ENCODE measurements around the gene TYW1B.
"Not testable (repeated sequence)": the region's sequence is repeated elsewhere in the genome, so short reads cannot be mapped to it uniquely, and the experiment has no call there.

Gene TYW1B

GRCh38 chr7:72827839-72828591 is at the start of gene TYW1B:
Gene TYW1B (minus strand): TSS chr7:72828200. CDS start chr7:72828075, 125 bp downstream.
- DNase-seq (ENCODE audit: low spot score): peak; percentile 86

- not testable (repeated sequence) for DNase-seq (ENCODE audit: low spot score)
Observed at GRCh38 chr7:72867591-72867990, 39.6 kb upstream of the TYW1B start.

- not testable (repeated sequence) for DNase-seq (ENCODE audit: low spot score)
Observed at GRCh38 chr7:72858846-72859400, 30.9 kb upstream of the TYW1B start.

DNA sequence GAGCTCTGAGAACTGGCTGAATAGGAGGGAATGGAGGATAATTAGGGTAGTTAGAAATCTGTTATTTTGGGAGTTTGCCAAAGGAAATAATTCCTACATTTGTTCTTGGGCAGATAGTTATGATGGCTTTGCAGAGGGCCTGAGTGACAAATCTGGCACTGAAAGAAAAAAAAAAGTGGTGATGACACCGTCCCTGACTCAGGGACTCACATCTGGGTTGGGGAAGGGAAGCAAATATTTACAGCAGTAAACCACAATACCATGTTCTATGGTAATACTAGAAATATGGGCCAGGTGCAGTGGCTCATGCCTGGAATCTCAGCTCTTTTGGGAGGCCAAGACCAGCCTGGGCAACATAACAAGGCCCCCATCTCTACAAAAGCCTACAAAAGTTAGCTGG is 29.9 kb upstream of the TYW1B start:
- DNase-seq (ENCODE audit: low spot score): not testable (repeated sequence)

GRCh38 chr7:72855261-72855660 is 27.3 kb upstream of the TYW1B start:
- DNase-seq (ENCODE audit: low spot score): not testable (repeated sequence)

- DNase-seq (ENCODE audit: low spot score): not testable (repeated sequence)
Observed at GRCh38 chr7:72852937-72853336, 24.9 kb upstream of the TYW1B start.

DNA sequence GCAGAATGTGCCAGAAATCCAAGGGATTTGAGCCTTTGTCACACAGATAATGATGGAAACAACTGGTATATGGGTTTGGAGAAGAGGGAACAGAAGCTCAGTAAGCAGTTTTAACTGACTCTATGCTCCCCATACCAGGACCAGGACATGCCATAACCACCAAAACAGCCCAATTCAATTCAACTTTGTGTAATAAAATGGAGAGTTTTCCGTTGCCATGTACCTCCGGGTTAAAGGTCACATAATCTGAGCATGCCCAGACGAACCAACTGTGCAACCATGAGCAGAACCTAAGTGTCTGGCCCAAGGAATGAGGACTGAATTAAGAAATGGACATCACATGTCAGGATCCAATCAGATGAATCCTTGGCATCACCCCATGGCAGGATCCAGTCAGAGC is 22.7 kb upstream of the TYW1B start:
- not testable (repeated sequence) for DNase-seq (ENCODE audit: low spot score)

DNA sequence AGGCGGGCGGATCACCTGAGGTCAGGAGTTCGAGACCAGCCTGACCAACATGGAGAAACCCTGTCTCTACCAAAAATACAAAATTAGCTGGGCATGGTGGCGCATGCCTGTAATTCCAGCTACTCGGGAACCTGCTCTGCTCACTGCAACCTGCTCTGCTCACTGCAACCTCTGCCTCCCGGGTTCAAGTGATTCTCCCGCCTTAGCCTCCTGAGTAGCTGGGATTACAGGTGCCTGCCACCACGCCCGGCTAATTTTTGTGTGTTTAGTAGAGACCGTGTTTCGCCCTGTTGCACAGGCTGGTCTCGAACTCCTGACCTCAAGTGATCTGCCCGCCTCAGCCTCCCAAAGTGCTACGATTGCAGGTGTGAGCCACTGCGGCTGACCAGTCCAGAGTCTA is 16.1 kb upstream of the TYW1B start:
- not testable (repeated sequence) for DNase-seq (ENCODE audit: low spot score)

DNA sequence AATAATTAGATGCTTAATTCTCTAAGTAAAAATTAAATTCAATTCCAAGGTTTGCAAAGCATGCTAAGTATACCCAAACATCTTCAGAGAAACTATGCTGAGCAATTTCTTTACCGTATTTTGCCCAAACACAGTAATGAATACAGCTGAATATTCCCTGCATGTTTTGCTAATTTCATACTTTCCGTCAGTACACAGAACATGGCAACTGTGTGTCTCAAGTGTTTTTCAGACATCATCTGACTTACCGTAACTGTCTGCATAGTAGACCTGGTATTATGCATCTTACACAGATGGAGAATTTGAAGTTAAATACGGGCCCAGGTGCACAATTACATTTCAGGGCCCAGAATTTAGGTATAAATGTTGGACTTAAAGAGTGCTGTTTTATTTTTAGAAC is 15.2 kb upstream of the TYW1B start:
- DNase-seq (ENCODE audit: low spot score): not testable (repeated sequence)

GRCh38 chr7:72840966-72841511 is 13.0 kb upstream of the TYW1B start:
- not testable (repeated sequence) for DNase-seq (ENCODE audit: low spot score)

DNA sequence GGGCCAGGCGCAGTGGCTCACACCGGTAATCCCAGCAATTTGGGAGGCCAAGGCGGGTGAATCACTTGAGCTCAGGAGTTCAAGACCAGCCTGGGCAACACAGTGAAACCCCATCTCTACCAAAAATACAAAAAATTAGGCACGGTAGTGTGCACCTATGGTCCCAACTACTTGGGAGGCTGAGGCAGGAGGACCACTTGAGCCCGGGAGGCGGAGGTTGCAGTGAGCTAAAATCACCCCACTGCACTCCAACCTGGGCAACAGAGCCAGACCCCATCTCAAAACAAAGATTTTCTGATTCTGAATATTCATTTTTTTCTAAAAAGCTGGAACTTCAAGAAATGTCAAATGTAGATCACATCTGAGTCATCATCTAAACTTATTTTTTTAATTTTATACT is 10.3 kb upstream of the TYW1B start:
- not testable (repeated sequence) for DNase-seq (ENCODE audit: low spot score)

GRCh38 chr7:72837291-72837690 is 9.3 kb upstream of the TYW1B start:
- not testable (repeated sequence) for DNase-seq (ENCODE audit: low spot score)

DNA sequence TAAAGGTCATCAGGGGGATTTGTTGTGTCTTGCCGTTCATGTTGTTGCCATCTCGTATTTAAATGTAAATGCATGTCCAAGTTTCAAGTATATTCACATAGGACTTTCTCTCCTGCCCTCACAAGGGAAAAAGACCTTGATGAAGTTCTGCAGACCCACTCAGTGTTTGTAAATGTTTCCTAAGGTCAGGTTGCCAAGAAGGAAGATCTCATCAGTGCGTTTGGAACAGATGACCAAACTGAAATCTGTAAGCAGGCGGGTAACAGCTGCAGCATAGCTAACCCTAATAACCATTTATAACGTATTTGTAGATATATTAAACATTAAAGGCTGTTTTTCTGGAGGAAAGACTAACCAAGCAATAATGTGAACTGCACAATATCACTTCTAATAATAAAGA is 2.6 kb upstream of the TYW1B start:
- not testable (repeated sequence) for DNase-seq (ENCODE audit: low spot score)

GRCh38 chr7:72829687-72830354 is 1.8 kb upstream of the TYW1B start:
- DNase-seq (ENCODE audit: low spot score): peak; percentile 5

- peak; percentile 80 for DNase-seq (ENCODE audit: low spot score)
Observed at GRCh38 chr7:72829291-72829686, 1.3 kb upstream of the TYW1B start.

DNA sequence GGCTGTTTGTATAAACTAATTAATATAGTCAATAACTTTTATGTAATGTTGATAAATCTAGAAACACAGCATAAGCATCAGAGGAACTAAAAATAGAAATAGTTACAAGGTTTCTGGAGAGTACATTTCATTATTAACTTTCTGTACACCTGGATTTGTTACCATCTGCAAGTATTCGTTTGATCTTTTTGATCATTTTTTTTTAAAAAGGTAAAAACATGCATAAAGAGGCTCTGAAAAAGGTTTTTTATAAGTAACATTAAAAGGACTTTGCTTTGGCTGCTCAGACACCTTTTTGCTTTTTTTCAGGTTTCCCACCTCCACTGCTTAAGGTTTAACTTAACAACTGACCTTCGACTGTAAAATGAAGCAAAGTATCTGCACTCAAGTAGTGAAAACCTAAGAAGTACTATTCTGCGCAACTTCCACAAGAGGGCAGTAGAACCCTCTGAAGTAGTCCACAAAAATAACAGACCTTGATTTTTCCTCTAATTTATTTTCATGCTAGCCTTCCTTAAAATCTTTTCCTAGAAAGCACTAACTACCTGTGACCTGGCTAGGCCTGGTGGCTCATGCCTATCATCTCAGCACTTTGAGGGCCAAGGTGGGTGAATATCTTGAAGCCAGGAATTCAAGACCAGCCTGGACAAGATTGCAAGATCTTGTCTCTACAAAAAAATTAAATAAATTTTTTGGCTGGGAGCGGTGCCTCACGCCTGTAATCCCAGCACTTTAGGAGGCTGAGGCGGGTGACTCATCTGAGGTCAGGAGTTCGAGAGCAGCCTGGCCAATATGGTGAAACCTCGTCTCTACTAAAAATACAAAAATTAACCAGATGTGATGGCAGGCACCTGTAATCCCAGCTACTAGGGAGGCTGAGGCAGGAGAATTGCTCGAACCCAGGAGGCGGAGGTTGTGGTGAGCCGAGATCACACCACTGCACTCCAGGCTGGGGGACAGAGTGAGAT is 4.0 kb downstream of the TYW1B start:
- DNase-seq (ENCODE audit: low spot score): not testable (repeated sequence)

DNA sequence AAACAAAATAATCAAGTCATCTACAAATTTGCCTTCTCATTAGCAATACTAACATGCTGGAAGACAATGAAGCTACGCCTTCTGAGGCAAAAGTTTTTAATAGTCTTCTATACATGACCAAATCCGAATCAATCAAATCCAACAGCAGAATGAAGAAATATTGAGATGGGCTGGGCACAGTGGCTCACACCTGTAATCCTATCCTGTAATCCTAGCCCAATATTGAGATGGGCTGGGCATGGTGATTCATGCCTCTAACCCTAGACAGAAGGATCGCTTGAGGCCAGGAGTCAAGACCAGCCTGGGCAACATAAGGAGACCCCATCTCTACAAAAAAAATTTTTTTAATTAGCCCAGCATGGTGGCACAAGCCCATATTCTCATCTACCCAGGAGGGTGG is 5.5 kb downstream of the TYW1B start:
- not testable (repeated sequence) for DNase-seq (ENCODE audit: low spot score)

DNA sequence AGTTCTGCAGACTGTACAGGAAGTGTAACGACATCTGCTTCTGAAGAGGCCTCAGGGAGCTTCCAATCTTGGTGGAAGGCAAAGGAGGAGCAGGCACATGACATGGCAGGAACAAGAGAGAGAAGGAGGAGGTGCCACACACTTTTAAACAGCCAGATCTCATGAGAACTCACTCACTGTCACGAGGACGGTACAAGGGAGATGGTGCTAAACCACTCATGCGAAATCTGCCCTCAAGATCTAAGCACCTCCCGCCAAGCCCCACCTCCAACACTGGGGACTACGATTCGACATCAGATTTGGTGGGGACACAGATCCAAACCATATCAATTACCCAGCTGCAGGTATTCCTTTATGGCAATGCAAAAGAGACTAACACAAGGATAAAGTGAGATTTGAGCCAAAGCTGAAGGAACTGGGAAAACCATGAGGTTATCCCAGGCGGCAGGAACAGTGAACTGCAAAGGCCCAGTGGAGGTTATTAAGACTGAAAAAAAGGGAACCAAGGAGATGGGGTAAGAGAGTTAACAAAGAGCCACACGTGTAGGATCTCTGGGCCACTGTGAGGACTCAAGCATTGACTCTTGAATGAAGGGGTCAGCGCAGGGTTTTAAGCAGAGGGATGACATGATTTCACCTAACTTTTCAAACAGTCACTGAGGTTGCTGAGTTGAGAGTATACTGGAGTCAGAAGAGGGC is 9.2 kb downstream of the TYW1B start:
- DNase-seq (ENCODE audit: low spot score): not testable (repeated sequence)

DNA sequence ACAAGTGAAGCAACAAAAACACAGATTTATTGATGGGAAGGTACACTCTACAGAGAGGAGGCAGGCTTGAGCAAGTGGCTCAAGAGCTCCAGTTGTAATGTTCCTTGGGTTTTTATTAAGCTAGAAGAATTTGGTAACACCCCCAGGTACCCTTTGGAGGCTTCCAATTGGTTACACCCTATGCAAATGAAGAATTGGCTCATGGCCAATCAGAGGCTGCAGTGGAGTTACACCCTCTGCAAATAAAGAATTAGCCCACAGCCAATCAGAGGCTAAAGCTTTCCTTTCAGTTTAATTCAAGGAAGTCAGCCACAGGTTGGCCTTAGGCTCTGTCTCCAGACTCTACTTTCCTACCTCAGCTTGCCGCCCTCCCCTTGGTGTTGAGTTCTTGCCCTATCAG is 10.3 kb downstream of the TYW1B start:
- DNase-seq (ENCODE audit: low spot score): not testable (repeated sequence)

- DNase-seq (ENCODE audit: low spot score): not testable (repeated sequence)
Observed at GRCh38 chr7:72816370-72817157, 11.4 kb downstream of the TYW1B start.
